Gastrocnemius medialis (tissue), 4 donors: ENCODE data around the gene OSBPL10.

Experiments used
- CTCF ChIP-seq, 5 experiments: fragments of 450-650 bp in 3 of 5; fragments of 200-600 bp in 2 of 5; sonication (generic) in 2 of 5; IDR thresholded peaks in 4 of 5; conservative IDR thresholded peaks in 1 of 5; 1 replicate in 4 of 5; 2 replicates in 1 of 5; pipeline ENCODE4 v1.5.1; 2016 to 2019; ENCODE audit warnings: antibody characterized with exemption in 5 of 5, mild to moderate bottlenecking in 3 of 5, moderate library complexity in 3 of 5
- POLR2A ChIP-seq, 2 donors: fragments of 450-650 bp; IDR thresholded peaks; one replicate each; pipeline ENCODE4 v1.6.1; 2017; ENCODE audit warnings: antibody characterized with exemption in 2 of 2, mild to moderate bottlenecking in 2 of 2, moderate library complexity in 2 of 2

- TF ChIP-seq CTCF (IDR thresholded peaks at IDR 0.05 in 4 of 5, conservative IDR thresholded peaks at IDR 0.05 in 1 of 5): no peak
- TF ChIP-seq POLR2A (IDR thresholded peaks at IDR 0.05): no peak
These were observed 14.0 kb downstream of the OSBPL10 start for GRCh38 chr3:31966978-31967591.
